Activated CD4-positive, CD25-positive, alpha-beta regulatory T cell (primary cell): ENCODE data around the gene NYAP1.
"Not testable (repeated sequence)": the region's sequence is repeated elsewhere in the genome, so short reads cannot be mapped to it uniquely, and the experiment has no call there.

Experiments used
- DNase-seq, 4 experiments: peaks; one replicate each; lab custom pipeline; 2025; lab: John Stamatoyannopoulos, UW

NYAP1 gene

DNA sequence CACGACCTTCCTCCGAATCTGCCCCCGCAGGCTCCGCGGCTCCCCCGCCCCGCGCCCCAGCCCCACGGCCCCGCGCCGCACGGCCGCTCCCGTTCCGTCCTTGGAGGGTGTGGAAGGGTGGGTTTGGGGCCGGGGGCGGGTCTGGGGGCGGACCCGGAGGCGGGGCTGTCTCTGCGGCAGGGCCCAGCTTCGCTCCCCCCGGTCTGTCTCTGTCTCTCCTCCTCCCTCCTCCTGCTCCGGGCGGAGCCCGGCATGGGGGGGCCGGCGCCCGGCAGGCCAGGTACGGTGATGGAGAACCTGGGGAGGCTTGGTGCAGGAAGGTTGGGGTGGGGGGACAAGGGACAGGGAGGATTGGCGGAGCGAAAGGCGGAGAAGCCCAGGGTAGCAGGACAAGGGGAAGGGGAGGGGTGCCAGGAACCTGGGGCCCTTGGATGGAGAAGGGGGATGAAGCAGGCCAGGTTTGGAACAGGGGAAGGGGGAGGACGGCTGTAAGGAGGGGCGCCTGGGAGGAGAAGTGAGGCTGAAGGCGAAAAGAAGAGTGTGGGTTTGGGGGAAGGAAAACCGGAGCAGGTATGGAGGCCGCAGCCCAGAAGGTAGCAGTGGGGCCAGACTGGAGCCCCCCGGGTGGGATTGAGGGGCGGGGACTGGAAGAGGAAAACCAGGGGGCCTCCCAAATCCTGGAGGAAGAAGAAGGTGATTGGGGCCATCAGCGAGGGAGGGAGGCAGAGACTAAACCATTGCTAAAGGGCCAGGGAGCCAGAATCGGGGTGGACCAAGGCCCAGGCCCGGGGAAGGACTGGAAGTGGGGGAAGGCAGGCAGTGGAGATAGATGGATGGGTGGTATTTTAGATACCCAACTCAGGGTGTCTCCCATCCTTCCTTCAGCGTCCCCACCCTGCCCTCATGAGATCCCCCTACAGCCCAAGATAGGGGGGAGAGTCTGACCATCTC lies at the start of gene NYAP1:
Gene NYAP1 (plus strand): TSS at position 206 of the 951 bp plus-strand sequence. CDS start 1,385 bp downstream, outside the sequence.
- DNase-seq = peak; percentile 37 to 49 (median 43)

GRCh38 chr7:100434297-100435144 lies 49.2 kb upstream of the NYAP1 start:
- DNase-seq = no peak

DNA sequence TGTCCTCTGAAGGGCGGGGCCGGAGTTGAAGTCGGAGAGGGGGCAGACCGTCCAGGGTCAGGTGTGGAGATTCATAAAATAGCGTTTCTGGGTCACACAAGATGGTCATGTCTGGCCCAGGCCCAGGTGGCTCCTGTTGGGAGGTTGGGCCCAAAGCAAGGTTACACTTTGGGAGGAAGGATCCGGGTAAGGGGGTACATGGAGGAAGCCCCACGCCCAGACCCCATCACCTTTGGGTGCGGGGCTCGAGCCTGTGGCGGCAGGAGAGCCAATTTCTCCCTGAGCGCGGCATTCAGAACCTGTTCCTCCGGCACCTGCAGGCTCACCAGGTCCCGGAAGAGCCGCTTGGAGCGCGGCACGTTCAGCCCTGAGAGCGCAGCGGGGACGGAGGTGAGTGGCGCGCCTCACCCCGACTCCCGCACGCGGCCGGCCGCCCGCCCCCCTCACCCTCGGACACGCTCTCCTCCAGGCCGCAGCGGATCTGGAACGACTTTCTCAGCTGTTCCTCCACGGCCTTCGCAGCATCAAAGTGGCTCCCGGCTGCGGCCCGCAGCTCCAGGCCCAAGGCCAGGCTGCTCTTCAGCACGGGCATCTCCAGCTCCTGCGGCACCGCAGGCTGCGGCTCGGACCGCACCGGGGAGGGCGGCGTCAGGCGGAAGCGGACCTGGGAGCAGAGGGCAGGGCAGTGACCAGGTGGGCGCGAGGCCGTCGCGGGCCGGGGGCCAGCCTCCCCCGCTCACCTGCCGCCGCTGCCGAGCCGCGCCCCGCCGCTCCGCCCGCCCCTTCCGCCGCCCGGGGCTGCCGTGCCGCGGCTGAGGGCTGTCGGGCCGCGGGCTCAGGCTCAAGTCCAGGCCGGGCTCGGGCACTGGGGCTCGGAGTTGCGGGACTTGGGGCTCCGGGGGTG lies 48.1 kb upstream of the NYAP1 start:
- DNase-seq = peak in 2 of 4 experiments; percentile 22 to 36

GRCh38 chr7:100437150-100438100 lies 46.3 kb upstream of the NYAP1 start:
- DNase-seq = no peak

GRCh38 chr7:100438172-100438571 lies 45.6 kb upstream of the NYAP1 start:
- DNase-seq = no peak

GRCh38 chr7:100438731-100439130 lies 45.0 kb upstream of the NYAP1 start:
- not testable (repeated sequence) for DNase-seq

DNA sequence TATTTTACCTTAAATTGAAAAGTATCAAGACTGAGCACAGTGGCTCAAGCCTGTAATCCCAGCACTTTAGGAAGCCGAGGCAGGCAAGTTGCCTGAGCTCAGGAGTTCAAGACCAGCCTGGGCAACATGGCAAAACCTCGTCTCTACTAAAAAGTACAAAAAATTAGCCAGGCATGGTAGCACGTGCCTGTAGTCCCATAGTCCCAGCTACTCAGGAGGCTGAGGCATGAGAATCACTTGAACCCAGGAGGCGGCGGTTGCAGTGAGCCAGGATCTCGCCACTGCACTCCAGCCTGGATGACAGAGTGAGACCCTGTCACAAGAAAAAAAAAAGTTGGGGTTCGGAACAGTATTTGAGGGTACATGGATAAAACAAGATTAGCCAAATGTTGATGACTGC lies 44.5 kb upstream of the NYAP1 start:
- DNase-seq = not testable (repeated sequence)

- no peak for DNase-seq
These were observed 41.8 kb upstream of the NYAP1 start for GRCh38 chr7:100441641-100442535.

GRCh38 chr7:100443096-100443840 lies 40.5 kb upstream of the NYAP1 start:
- DNase-seq = no peak

DNA sequence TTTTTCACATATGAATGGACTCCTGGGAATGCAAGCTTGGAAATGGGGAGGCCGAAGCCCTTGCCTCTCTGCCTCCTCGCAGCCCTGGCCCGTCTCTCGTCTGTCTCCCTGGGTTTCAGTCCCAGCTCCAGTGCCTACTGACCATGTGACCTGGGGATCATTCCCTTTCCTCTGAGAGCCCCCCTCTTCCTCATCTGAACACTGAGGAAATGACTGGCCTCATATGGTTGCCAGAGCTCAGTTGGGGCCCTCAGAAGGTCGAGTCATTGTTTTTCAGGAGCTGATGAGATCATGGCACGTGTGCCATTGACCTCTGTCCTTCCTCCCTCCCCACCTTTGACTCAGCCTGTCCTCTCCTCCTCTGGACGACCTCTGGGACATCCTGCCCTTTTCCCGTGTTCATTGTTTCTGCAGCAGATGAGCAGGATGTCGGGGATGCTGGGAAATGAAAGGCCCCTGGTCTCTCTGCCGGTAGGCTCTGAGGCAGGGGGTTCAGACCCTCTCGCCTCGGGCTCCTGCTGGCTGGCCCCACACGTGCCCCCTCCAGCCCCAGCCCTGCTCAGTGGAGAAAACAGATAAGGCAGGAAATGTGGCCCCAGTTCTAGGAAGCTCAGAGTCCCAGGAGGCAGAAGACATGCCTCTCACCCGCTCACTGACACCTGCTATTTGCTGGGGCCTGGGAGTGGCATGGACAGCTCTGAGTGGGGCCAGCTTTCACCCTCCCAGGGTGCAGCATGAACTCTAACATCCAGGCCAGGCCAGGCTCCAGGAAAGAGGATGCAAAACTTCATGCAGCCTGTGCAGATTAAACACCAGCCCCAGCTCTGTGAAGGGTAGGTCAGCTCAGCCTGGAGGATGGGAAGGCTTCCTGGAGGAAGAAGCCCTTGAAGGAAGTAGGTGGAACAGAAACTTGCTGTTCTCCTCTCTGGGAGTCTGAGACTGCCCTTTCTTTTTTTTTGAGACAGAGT lies 39.1 kb upstream of the NYAP1 start:
- DNase-seq = no peak

DNA sequence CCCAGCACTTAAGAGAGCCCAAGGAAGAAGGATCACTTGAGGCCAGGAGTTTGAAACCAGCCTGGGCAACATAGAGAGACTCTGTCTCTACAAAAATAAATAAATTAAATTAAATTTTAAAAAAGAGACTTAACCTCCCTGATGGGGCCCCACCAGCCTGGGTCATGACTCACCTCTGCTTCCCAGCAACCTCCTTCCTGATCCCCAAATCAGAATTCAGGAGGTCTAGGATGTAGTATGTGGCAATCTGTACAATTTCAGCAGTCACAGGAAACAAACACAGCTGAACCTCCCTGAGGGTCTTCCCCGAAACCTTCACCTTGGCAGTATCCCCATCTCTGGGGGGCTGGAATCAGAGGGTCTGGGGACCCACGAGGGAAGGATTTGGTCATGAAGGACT lies 37.7 kb upstream of the NYAP1 start:
- no peak for DNase-seq

- not testable (repeated sequence) for DNase-seq
These were observed 36.4 kb upstream of the NYAP1 start for GRCh38 chr7:100447363-100447762.

DNA sequence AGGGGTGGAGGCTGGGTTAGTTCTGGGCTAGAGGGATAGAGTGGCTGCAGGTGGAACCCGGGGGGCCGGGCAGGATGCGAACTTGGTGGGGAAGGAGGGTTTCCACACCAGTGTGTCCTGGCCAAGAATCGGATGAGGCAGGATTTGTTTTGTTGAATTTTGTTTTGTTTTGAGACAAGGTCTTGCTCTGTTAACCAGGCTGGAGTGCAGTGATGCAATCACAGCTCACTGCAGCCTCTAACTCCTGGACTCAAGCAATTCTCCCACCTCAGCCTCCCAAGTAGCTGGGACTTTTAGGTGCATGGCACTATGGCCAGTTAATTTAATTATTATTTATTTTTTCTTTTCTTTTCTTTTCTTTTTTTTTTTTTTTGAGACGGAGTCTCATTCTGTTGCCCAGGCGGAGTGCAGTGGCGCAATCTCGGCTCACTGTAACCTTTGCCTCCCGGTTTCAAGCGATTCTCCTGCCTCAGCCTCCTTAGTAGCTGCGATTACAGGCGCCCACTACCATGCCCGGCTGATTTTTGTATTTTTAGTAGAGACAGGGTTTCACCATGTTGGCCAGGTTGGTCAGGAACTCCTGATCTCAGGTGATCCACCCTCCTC lies 34.4 kb upstream of the NYAP1 start:
- no peak for DNase-seq

GRCh38 chr7:100452513-100452912 lies 31.2 kb upstream of the NYAP1 start:
- DNase-seq = no peak

DNA sequence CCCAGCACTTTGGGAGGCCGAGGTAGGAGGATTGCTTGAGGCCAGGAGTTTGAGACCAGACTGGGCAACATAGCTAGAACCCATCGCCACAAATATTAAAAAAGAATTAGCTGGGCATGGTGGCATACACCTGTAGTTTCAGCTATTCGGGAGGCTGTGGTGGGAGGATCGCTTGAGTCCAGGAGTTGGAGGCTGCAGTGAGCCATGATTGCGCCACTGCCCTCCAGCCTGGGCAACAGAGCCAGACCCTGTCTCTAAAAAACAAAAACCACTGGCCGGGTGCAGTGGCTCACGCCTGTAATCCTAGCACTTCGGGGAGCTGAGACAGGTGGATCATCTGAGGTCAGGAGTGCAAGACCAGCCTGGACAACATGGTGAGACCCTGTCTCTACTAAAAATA lies 29.9 kb upstream of the NYAP1 start:
- DNase-seq = not testable (repeated sequence)

DNA sequence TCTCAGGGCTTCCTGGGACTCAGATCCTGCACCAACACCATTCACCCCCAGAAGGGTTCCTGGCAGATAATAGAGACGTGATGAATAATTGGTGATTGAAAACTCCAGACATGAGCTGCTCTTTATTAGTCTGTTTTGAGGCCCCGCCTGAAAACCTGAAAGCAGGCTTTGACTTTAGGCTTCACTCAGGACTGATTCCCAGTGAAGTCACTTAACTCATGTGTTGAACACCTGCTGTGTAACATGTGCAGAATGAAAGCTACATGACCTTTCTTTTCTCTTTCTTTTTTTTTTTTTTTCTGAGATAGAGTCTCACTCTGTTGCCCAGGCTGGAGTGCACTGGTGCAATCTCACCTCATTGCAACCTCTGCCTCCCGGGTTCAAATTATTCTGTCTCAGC lies 28.5 kb upstream of the NYAP1 start:
- no peak for DNase-seq

DNA sequence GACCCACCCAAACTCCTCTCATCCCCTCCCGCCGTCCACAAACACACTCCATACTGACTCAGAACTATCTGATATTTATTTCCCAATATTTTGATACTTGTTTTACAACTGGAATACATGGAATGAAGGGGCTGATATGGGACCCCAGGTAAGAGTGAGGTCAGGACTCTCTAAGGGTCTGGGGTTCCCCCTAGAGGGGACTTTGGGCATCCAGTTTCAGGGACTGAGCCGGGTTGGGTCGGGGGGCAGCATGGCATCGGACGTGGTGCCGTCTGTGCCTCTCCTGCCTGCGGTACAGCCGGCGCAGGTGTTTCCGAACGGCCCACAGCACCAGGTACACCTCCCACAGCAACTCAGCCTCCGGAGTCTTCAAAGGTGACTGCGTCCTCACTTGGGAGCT lies 27.2 kb upstream of the NYAP1 start:
- no peak for DNase-seq
